ENCODE measurements around the gene FAM168A. TPM values are rescaled to one million over a fixed set of nuclear protein-coding genes. Genes with fewer than 3 reads are reported as not detected.

Gene FAM168A
- total RNA-seq, 4 donors from 2014 or later = 10.7 to 28.1 (median 20.5) TPM

- peak; percentile 63 to 97 for DNase-seq (ENCODE audit: low spot score in 2 of 2)
- 0 to 1% methylated on average over 47 to 52 of the region's 96 CpGs for WGBS, 2 donors
- no peak for TF ChIP-seq POLR2A (IDR thresholded peaks at IDR 0.05)
- TF ChIP-seq, protein P1, sequence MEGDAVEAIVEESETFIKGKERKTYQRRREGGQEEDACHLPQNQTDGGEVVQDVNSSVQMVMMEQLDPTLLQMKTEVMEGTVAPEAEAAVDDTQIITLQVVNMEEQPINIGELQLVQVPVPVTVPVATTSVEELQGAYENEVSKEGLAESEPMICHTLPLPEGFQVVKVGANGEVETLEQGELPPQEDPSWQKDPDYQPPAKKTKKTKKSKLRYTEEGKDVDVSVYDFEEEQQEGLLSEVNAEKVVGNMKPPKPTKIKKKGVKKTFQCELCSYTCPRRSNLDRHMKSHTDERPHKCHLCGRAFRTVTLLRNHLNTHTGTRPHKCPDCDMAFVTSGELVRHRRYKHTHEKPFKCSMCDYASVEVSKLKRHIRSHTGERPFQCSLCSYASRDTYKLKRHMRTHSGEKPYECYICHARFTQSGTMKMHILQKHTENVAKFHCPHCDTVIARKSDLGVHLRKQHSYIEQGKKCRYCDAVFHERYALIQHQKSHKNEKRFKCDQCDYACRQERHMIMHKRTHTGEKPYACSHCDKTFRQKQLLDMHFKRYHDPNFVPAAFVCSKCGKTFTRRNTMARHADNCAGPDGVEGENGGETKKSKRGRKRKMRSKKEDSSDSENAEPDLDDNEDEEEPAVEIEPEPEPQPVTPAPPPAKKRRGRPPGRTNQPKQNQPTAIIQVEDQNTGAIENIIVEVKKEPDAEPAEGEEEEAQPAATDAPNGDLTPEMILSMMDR (IDR thresholded peaks at IDR 0.05) = peak in 1 of 3 donors; percentile 51
- H3K4me3 ChIP-seq (ENCODE audit: low read depth, poor library complexity, severe bottlenecking) = peak within 1 kb of the TSS; percentile 54
- intact Hi-C loops (cut with DNase I; ENCODE audit: low total_unique reads) = no loop called here
These were observed 221.6 kb downstream of the FAM168A start, which contains the start of gene RELT for GRCh38 chr11:73376160-73376802. Gene RELT, plus strand, starts transcription at chr11:73376399. Its CDS starts 12,738 bp downstream, at chr11:73389137.

- 63 to 66% methylated on average over 6 of the region's 6 CpGs for WGBS, 2 donors
- TF ChIP-seq, protein P1 (IDR thresholded peaks at IDR 0.05) = no peak
- no peak for TF ChIP-seq POLR2A (IDR thresholded peaks at IDR 0.05)
- no peak overlapping the region for H3K4me3 ChIP-seq (ENCODE audit: low read depth, poor library complexity, severe bottlenecking)
- intact Hi-C loops (cut with DNase I; ENCODE audit: low total_unique reads) = no loop called here
- no peak for DNase-seq (ENCODE audit: low spot score in 2 of 2)
These were observed 222.1 kb downstream of the FAM168A start for GRCh38 chr11:73375830-73376159.

DNA sequence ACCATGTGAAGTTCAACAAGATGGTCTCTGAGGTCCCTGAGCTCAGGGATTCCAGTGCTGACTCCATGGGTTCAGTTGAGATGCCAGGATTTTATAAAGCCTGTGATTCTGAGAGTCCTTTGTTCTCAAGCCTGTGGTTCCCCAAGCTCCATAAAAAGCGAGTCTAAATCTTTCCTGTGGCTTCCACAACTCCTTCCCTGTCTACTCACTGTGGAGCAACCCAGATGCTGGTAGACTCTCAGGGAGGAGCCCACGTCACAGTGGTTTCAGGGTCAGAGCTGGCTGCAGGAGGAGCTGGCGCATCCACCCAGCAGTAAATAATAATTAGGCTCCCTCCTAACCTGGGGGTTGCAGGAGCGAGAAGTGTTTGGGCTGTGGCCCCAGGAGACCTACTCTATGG, 223.8 kb downstream of the FAM168A start:
- DNase-seq (ENCODE audit: low spot score in 2 of 2) = no peak
- intact Hi-C loops (cut with DNase I; ENCODE audit: low total_unique reads) = no loop called here
- no peak for TF ChIP-seq POLR2A (IDR thresholded peaks at IDR 0.05)
- TF ChIP-seq, protein P1 (IDR thresholded peaks at IDR 0.05) = no peak
- H3K4me3 ChIP-seq (ENCODE audit: low read depth, poor library complexity, severe bottlenecking) = no peak overlapping the region
- 61 to 80% methylated on average over 4 of the region's 4 CpGs for WGBS, 2 donors

DNA sequence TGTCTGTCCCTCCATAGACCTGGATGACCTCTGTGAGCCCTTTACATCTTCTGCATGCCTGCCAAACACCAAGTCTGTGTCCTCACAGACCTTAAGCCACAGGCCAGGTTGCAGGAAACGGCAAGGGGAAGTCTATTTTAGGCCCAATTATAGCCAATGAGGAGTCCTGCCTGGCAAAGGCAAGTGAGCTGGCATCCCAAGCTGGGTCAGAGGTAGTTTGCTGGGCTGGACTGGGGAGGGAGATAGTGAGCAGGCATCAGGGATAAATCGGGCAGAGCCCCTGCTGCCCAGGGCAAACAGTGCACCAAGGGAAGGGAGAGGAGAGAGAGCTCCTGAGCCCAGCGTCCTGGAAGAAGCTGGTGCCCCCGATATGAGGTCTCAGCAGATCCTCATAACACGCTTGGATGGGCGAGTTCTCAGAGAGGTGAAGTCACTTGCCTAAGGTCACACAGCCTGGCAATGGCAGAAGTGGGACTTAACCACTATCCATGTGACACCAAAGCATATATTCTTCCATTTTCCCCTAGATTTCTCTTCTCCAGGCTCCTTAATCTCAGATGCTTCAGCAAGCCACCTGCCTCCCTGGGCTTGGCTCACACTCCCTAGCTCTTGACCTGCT, 225.4 kb downstream of the FAM168A start:
- intact Hi-C loops (cut with DNase I; ENCODE audit: low total_unique reads) = no loop called here
- TF ChIP-seq, protein P1 (IDR thresholded peaks at IDR 0.05) = no peak
- TF ChIP-seq POLR2A (IDR thresholded peaks at IDR 0.05) = no peak
- WGBS, 2 donors = 68 to 69% methylated on average over 6 of the region's 6 CpGs
- no peak overlapping the region for H3K4me3 ChIP-seq (ENCODE audit: low read depth, poor library complexity, severe bottlenecking)
- DNase-seq (ENCODE audit: low spot score in 2 of 2) = no peak

DNA sequence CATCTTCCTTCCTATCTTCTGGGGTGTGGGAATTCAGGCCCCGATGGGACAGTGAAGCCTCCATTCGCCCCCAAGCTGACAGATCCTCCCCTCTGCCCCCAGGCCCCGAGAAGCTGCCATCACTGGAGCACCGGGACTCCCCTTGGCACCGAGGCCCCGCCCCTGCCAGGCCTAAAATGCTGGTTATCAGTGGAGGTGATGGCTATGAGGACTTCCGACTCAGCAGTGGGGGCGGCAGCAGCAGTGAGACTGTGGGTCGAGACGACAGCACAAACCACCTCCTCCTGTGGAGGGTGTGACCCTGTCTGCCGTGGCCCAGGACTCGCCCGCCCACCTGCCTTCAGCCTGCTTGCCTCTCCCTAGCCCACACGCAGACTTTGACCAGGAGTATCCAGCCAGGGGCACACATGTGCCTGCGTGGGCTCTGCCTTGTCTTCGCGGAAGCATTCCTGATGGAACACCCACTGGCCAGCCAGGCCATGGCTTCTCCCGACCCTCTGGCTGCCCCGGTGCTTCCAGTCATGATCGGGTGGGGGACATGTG, 230.4 kb downstream of the FAM168A start:
- TF ChIP-seq POLR2A (IDR thresholded peaks at IDR 0.05) = no peak
- intact Hi-C loops (cut with DNase I; ENCODE audit: low total_unique reads) = no loop called here
- no peak for DNase-seq (ENCODE audit: low spot score in 2 of 2)
- no peak overlapping the region for H3K4me3 ChIP-seq (ENCODE audit: low read depth, poor library complexity, severe bottlenecking)
- 74 to 79% methylated on average over 17 to 18 of the region's 20 CpGs for WGBS, 2 donors

- intact Hi-C loops (cut with DNase I; ENCODE audit: low total_unique reads) = no loop called here
- H3K4me3 ChIP-seq (ENCODE audit: low read depth, poor library complexity, severe bottlenecking) = no peak overlapping the region
- WGBS, 2 donors = 73 to 76% methylated on average over 6 of the region's 6 CpGs
- DNase-seq (ENCODE audit: low spot score in 2 of 2) = no peak
- TF ChIP-seq, protein P1 (IDR thresholded peaks at IDR 0.05) = no peak
These were observed 231.0 kb downstream of the FAM168A start for GRCh38 chr11:73366953-73367352.

Data from lower leg skin (tissue), 4 donors.